T-helper 1 cell treated with Interleukin-12 subunit alpha and Interleukin-12 subunit beta and Interleukin-4 antibody, amounts not matched to agents 30 ng/mL and 1 ng/mL, for 36 hours (primary cell): ENCODE measurements around the gene MYO15B. TPM values are rescaled to one million over a fixed set of nuclear protein-coding genes. Genes with fewer than 3 reads are reported as not detected.

Source experiments
- intact Hi-C: fragments of 100-400 bp; cut with micrococcal nuclease; formaldehyde crosslinking; loops from one replicate; pipeline ENCODE4 v1.15.1; 2024
- total RNA-seq: library from RNA; stranded (reverse); gene quantifications from 2 replicates; pipeline ENCODE4 v1.2.3, GENCODE V29; 2022

The MYO15B gene
- total RNA-seq, 1 donor from 2014 or later: 48.4 TPM

- intact Hi-C loops: no loop called here
Observed at GRCh38 chr17:75558666-75559530, 28.7 kb upstream of the MYO15B start.

GRCh38 chr17:75559958-75560533 lies 27.6 kb upstream of the MYO15B start:
- intact Hi-C loops: no loop called here

- intact Hi-C loops: no loop called here
Observed at GRCh38 chr17:75561927-75562603, 25.5 kb upstream of the MYO15B start.

GRCh38 chr17:75563063-75563758 lies 24.4 kb upstream of the MYO15B start:
- intact Hi-C loops: no loop called here

- intact Hi-C loops: no loop called here
Observed at GRCh38 chr17:75564195-75564594, 23.4 kb upstream of the MYO15B start.

GRCh38 chr17:75565066-75565465 lies 22.5 kb upstream of the MYO15B start:
- intact Hi-C loops: no loop called here

- intact Hi-C loops: no loop called here
Observed at GRCh38 chr17:75565618-75566017, 22.0 kb upstream of the MYO15B start.

- intact Hi-C loops: no loop called here
Observed at GRCh38 chr17:75566416-75566815, 21.2 kb upstream of the MYO15B start.

- intact Hi-C loops: no loop called here
Observed at GRCh38 chr17:75566834-75567233, 20.8 kb upstream of the MYO15B start.

GRCh38 chr17:75568412-75569255 lies 19.0 kb upstream of the MYO15B start:
- intact Hi-C loops: no loop called here

- intact Hi-C loops: no loop called here
Observed at GRCh38 chr17:75570034-75570676, 17.4 kb upstream of the MYO15B start.

GRCh38 chr17:75570772-75571171 lies 16.8 kb upstream of the MYO15B start:
- intact Hi-C loops: loop anchor here (1.0 kb wide), 1 partner anchor 18 kb away; no protein-coding TSS in a partner anchor

GRCh38 chr17:75571197-75571884 lies 16.3 kb upstream of the MYO15B start:
- intact Hi-C loops: loop anchor here (1.0 kb wide), 1 partner anchor 17 kb away; no protein-coding TSS in a partner anchor

- intact Hi-C loops: loop anchor here (1.0 kb wide), 1 partner anchor 16 kb away; no protein-coding TSS in a partner anchor
Observed at GRCh38 chr17:75571885-75572215, 15.8 kb upstream of the MYO15B start.

- intact Hi-C loops: no loop called here
Observed at GRCh38 chr17:75572713-75573539, 14.7 kb upstream of the MYO15B start.

- intact Hi-C loops: no loop called here
Observed at GRCh38 chr17:75573540-75573957, 14.1 kb upstream of the MYO15B start.

- intact Hi-C loops: no loop called here
Observed at GRCh38 chr17:75573994-75574393, 13.6 kb upstream of the MYO15B start.

GRCh38 chr17:75574404-75575036 lies 13.1 kb upstream of the MYO15B start:
- intact Hi-C loops: no loop called here
